Activated CD4-positive, alpha-beta T cell treated with anti-CD3 and anti-CD28 coated beads for 36 hours (primary cell): ENCODE results near the gene LORICRIN. TPM values are rescaled to one million over a fixed set of nuclear protein-coding genes. Genes with fewer than 3 reads are reported as not detected.
"Not testable (repeated sequence)": the region's sequence is repeated elsewhere in the genome, so short reads cannot be mapped to it uniquely, and the experiment has no call there.

ENCODE experiments used
- ATAC-seq: fragments of 200-7000 bp; cut with Tn5 transposase; one replicate; pipeline ENCODE4 v1.10.0; 2021; ENCODE audit warnings: mild to moderate bottlenecking, moderate library complexity
- CTCF ChIA-PET: fragments of 350-600 bp; sonication (Branson Sonifier 250); formaldehyde crosslinking; loops from one replicate; lab custom pipeline; 2021; ENCODE audit warnings: antibody characterized with exemption; lab: Charles Lee
- POLR2A ChIA-PET: fragments of 350-600 bp; sonication (Branson Sonifier 250); formaldehyde crosslinking; loops from one replicate; lab custom pipeline; 2021; ENCODE audit warnings: antibody characterized with exemption, inconsistent platforms; lab: Charles Lee
- DNase-seq: peaks from one replicate; pipeline ENCODE4 v3.0.0-alpha.2; 2020
- H3K27ac Mint-ChIP-seq: one replicate; pipeline ENCODE4 v1.8.0; 2021; ENCODE audit warnings: mixed read lengths
- H3K27me3 Mint-ChIP-seq: one replicate; pipeline ENCODE4 v1.8.0; 2021; ENCODE audit warnings: mixed read lengths
- H3K36me3 Mint-ChIP-seq: one replicate; pipeline ENCODE4 v1.8.0; 2021; ENCODE audit warnings: low read depth, mixed read lengths
- H3K4me1 Mint-ChIP-seq: one replicate; pipeline ENCODE4 v1.8.0; 2021; ENCODE audit warnings: mixed read lengths
- H3K4me3 Mint-ChIP-seq: one replicate; pipeline ENCODE4 v1.8.0; 2021; ENCODE audit warnings: mild to moderate bottlenecking, moderate library complexity, mixed read lengths
- H3K9me3 Mint-ChIP-seq: one replicate; pipeline ENCODE4 v1.8.0; 2021; ENCODE audit warnings: low read depth, mixed read lengths
- intact Hi-C, 2 experiments: fragments of 100-400 bp; cut with DNase I in 1 of 2; cut with micrococcal nuclease in 1 of 2; formaldehyde crosslinking; loops; one replicate each; pipeline versions ENCODE4 v1.14.2 to v1.15.1; 2022 to 2024; cut with DNase I, micrococcal nuclease
- total RNA-seq, 2 experiments: library from RNA; stranded (reverse); gene quantifications; one replicate each; pipeline ENCODE4 v1.2.3, GENCODE V29; 2021

Gene LORICRIN
- total RNA-seq, result not detected

- POLR2A ChIA-PET, result no interaction called here
- Mint-ChIP-seq H3K9me3 (no peaks in the 10 kb centered on the region), H3K36me3 (no peaks in the 10 kb centered on the region), H3K27me3 (peaks cover 31% of the 10 kb centered on the region), H3K27ac (no peak within 1 kb of the TSS), H3K4me3 (peak within 1 kb of the TSS; percentile 42), H3K4me1 (peaks cover 32% of the 10 kb centered on the region)
- intact Hi-C loops, result no loop called here
- no peak for ATAC-seq
- CTCF ChIA-PET, result interaction anchor here (0.6 to 1.1 kb wide), 3 partner anchors 22 to 393 kb away, joined by 3 to 4 read pairs (median 3); no protein-coding TSS in a partner anchor
- DNase-seq, result no peak
These were observed at the start of gene LORICRIN for GRCh38 chr1:153259387-153259786. LORICRIN (plus strand) TSS chr1:153259687; CDS start chr1:153260950, 1,263 bp downstream.

- intact Hi-C loops, result no loop called here
- no peaks in the 10 kb centered on the region for H3K9me3 Mint-ChIP-seq
- POLR2A ChIA-PET, result no interaction called here
- no peak overlapping the region for H3K27ac Mint-ChIP-seq
- ATAC-seq (no peak), DNase-seq (no peak)
- H3K36me3 Mint-ChIP-seq, result no peaks in the 10 kb centered on the region
- H3K4me1 Mint-ChIP-seq, result no peaks in the 10 kb centered on the region
- CTCF ChIA-PET, result no interaction called here
- H3K27me3 Mint-ChIP-seq, result peaks cover 22% of the 10 kb centered on the region
- H3K4me3 Mint-ChIP-seq, result no peak overlapping the region
These were observed 49.3 kb upstream of the LORICRIN start for GRCh38 chr1:153210206-153210605.

- H3K27me3 Mint-ChIP-seq, result peaks cover 19% of the 10 kb centered on the region
- H3K4me3 Mint-ChIP-seq, result no peak overlapping the region
- ChIA-PET CTCF (interaction anchor here (0.8 kb wide), 1 partner anchor 9 kb away, joined by 3 read pairs; no protein-coding TSS in a partner anchor), POLR2A (no interaction called here)
- ATAC-seq (no peak), DNase-seq (no peak)
- H3K27ac Mint-ChIP-seq, result no peak overlapping the region
- no peaks in the 10 kb centered on the region for H3K9me3 Mint-ChIP-seq
- no peaks in the 10 kb centered on the region for H3K36me3 Mint-ChIP-seq
- intact Hi-C loops, result no loop called here
- no peaks in the 10 kb centered on the region for H3K4me1 Mint-ChIP-seq
These were observed 47.3 kb upstream of the LORICRIN start for GRCh38 chr1:153212201-153212600.

DNA sequence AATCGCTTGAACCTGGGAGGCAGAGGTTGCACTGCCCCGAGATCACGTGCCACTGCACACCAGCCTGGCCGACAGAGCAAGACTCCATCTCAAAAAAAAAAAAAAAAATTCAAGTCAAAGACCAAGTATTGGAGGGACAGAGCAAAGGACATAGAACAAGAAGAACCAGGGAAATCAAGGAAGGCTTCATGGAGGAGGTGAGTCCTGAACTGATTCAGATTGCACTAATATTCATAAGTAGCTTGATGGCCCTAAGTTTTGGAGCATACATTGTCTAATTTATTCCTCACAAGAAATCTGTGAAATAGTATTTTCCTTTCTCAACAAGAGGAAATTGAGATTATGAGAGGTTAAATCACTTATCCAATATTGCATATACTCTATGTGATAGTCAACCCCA, 46.0 kb upstream of the LORICRIN start:
- H3K4me1 Mint-ChIP-seq, result no peaks in the 10 kb centered on the region
- CTCF ChIA-PET, result no interaction called here
- POLR2A ChIA-PET, result no interaction called here

DNA sequence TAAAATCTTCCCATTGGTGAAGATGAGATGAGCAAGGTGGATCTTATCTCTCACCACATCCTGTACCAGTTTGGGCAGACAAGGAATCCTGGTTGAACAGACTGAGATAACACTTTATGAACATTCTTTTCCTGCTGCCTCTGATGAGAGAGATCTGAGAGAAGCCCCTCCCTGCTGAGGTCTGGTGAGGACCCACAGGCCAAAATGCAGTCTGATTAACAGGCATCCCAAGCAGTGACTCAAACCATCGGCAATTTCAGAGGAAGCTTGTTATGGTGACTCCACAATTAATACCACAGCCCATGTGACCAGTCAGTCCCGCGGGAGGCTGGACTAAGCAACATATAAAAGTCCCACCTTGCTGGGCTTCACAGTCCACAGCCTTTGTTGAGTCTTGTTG, 42.3 kb upstream of the LORICRIN start, which contains the start of gene PRR9:
Gene PRR9, plus strand, starts transcription at position 373 of the 400 bp plus-strand sequence. CDS start 561 bp downstream, outside the sequence.
- intact Hi-C loops, result no loop called here
- no peaks in the 10 kb centered on the region for H3K9me3 Mint-ChIP-seq
- no peaks in the 10 kb centered on the region for H3K36me3 Mint-ChIP-seq
- peaks cover 11% of the 10 kb centered on the region for H3K27me3 Mint-ChIP-seq
- no peak within 1 kb of the TSS for H3K4me3 Mint-ChIP-seq
- H3K27ac Mint-ChIP-seq, result no peak within 1 kb of the TSS
- DNase-seq, result no peak
- no peaks in the 10 kb centered on the region for H3K4me1 Mint-ChIP-seq
- ChIA-PET POLR2A (no interaction called here), CTCF (no interaction called here)
- no peak for ATAC-seq

More for the DNA sequence above, 46.0 kb upstream of the LORICRIN start:
- Mint-ChIP-seq H3K27ac (no peak overlapping the region), H3K36me3 (no peaks in the 10 kb centered on the region), H3K4me3 (no peak overlapping the region), H3K9me3 (no peaks in the 10 kb centered on the region), H3K27me3 (peaks cover 21% of the 10 kb centered on the region)
- no peak for DNase-seq
- ATAC-seq, result no peak
- intact Hi-C loops, result no loop called here

DNA sequence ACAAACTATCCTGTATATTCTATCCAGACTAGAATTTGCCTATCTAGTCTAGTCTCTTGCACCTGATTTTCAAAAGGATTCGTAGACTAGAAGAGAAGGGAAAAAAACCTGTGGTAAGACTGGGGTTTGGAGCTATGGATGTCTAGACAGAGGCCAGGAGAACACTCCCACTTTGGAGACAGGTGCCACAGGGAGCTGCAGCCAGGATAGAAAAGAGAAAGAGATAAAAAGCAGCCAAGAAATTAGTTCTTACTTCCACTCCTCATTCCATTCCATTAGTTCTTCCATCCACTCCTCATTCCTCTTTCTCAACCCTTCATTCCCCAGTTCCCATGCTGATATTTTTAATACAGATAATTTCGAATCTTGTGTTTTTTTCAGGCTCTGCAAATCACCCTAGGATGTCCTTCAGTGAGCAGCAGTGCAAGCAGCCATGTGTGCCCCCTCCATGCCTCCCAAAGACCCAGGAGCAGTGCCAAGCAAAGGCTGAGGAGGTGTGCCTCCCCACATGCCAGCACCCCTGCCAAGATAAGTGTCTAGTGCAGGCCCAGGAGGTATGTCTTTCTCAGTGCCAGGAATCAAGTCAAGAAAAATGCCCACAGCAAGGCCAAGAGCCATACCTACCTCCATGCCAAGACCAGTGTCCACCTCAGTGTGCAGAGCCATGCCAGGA, 41.6 kb upstream of the LORICRIN start:
- ChIA-PET POLR2A (no interaction called here), CTCF (no interaction called here)
- H3K27ac Mint-ChIP-seq, result no peak overlapping the region
- H3K36me3 Mint-ChIP-seq, result no peaks in the 10 kb centered on the region
- no peaks in the 10 kb centered on the region for H3K9me3 Mint-ChIP-seq
- H3K27me3 Mint-ChIP-seq, result peaks cover 9% of the 10 kb centered on the region
- H3K4me1 Mint-ChIP-seq, result no peaks in the 10 kb centered on the region
- intact Hi-C loops, result no loop called here
- H3K4me3 Mint-ChIP-seq, result no peak overlapping the region
- DNase-seq, result no peak
- no peak for ATAC-seq

- ChIA-PET CTCF (interaction anchor here (0.7 to 1.6 kb wide), 9 partner anchors 8 to 567 kb away, joined by 3 to 7 read pairs (median 4); no protein-coding TSS in a partner anchor), POLR2A (no interaction called here)
- H3K9me3 Mint-ChIP-seq, result no peaks in the 10 kb centered on the region
- H3K27me3 Mint-ChIP-seq, result peaks cover 12% of the 10 kb centered on the region
- no peak overlapping the region for H3K27ac Mint-ChIP-seq
- DNase-seq (no peak), ATAC-seq (no peak)
- H3K36me3 Mint-ChIP-seq, result no peaks in the 10 kb centered on the region
- intact Hi-C loops, result loop anchor here (5.0 to 10.0 kb wide), 3 partner anchors 306 to 566 kb away; no protein-coding TSS in a partner anchor
- no peaks in the 10 kb centered on the region for H3K4me1 Mint-ChIP-seq
- H3K4me3 Mint-ChIP-seq, result no peak overlapping the region
These were observed 38.7 kb upstream of the LORICRIN start for GRCh38 chr1:153220606-153221303.

- H3K4me1 Mint-ChIP-seq, H3K27ac Mint-ChIP-seq, H3K36me3 Mint-ChIP-seq, CTCF ChIA-PET, H3K4me3 Mint-ChIP-seq, H3K9me3 Mint-ChIP-seq: not testable (repeated sequence)
- DNase-seq (peak; percentile 81), ATAC-seq (peak; percentile 74)
- intact Hi-C loops, result loop anchor here (1.0 to 10.0 kb wide), 5 partner anchors 308 to 569 kb away; no protein-coding TSS in a partner anchor
- H3K27me3 Mint-ChIP-seq, result peaks cover 12% of the 10 kb centered on the region
- POLR2A ChIA-PET, result interaction anchor here (0.9 kb wide), 1 partner anchor 71 kb away, joined by 3 read pairs; no protein-coding TSS in a partner anchor
These were observed 36.2 kb upstream of the LORICRIN start for GRCh38 chr1:153223040-153223891.

GRCh38 chr1:153227810-153228209, 31.7 kb upstream of the LORICRIN start:
- Mint-ChIP-seq H3K36me3 (no peaks in the 10 kb centered on the region), H3K4me3 (no peak overlapping the region), H3K27ac (no peak overlapping the region), H3K9me3 (no peaks in the 10 kb centered on the region), H3K27me3 (peaks cover 19% of the 10 kb centered on the region), H3K4me1 (no peaks in the 10 kb centered on the region)
- intact Hi-C loops, result loop anchor here (10.0 kb wide), 2 partner anchors 313 to 573 kb away; no protein-coding TSS in a partner anchor
- ATAC-seq (no peak), DNase-seq (no peak)
- POLR2A ChIA-PET, result no interaction called here
- CTCF ChIA-PET, result interaction anchor here (1.6 to 2.1 kb wide), 2 partner anchors 10 to 350 kb away, joined by 5 to 6 read pairs; partner anchors contain the start of gene SMCP

GRCh38 chr1:153228491-153228890, 31.0 kb upstream of the LORICRIN start:
- Mint-ChIP-seq H3K4me3 (no peak overlapping the region), H3K27ac (no peak overlapping the region), H3K36me3 (no peaks in the 10 kb centered on the region), H3K27me3 (peaks cover 15% of the 10 kb centered on the region), H3K4me1 (no peaks in the 10 kb centered on the region), H3K9me3 (no peaks in the 10 kb centered on the region)
- ATAC-seq (no peak), DNase-seq (no peak)
- intact Hi-C loops, result loop anchor here (10.0 kb wide), 2 partner anchors 314 to 574 kb away; no protein-coding TSS in a partner anchor
- CTCF ChIA-PET, result interaction anchor here (0.5 to 2.3 kb wide), 9 partner anchors 10 to 368 kb away, joined by 3 to 11 read pairs (median 3); partner anchors contain the start of genes LCE7A and SMCP
- POLR2A ChIA-PET, result no interaction called here
